GM19452 (cell line): Measurements from ENCODE around the gene RAB10.
"Not testable (repeated sequence)": the region's sequence is repeated elsewhere in the genome, so short reads cannot be mapped to it uniquely, and the experiment has no call there.

ENCODE experiments used
- ATAC-seq: cut with Tn5 transposase; IDR thresholded peaks from one replicate; pipeline ENCODE4 v1.9.1; 2021; ENCODE audit not compliant: unreplicated experiment

RAB10 gene

DNA sequence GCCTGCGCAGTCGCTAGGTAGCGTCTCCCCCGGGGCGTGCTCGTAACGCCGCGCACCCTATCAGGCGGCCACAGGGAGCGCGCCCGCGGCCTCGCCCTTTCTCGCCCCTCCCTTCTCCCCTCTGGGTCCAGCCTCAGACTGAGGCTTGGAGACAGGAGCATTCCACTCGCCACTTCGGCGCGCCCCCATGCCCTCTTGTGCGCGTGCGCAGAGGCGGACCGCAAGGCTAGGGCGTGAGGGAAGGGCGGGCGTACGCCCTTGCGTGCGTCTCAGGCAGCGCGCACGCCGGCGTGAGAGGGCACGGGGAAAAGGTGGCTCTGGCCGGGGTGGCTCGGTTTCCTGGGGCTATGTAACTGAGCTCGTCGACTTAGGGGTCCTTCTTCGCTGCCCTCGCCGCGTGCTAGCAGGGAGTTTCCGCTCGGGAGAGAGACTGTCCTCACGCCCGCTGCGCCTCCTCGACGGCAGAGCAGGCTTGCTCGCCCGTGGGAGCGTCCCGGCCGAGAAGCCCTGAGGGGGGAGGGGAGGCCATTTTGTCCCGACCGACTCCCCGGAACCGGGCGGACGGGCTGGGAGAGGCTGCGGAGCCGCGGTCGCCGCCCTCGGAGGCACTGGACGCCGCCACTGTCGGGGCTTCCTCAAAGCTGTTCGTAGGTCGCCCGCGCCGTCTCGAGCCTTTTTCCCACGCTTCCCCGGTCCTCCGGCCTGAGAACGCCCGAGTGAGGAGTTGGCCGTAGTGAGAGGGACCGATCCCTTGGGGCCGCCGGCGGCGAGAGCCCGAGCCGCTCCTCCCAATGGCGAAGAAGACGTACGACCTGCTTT is at the start of gene RAB10:
TSS of gene RAB10 (plus strand) at position 267 of the 819 bp plus-strand sequence. CDS start at position 792, 525 bp downstream.
- ATAC-seq: peak; percentile 83

DNA sequence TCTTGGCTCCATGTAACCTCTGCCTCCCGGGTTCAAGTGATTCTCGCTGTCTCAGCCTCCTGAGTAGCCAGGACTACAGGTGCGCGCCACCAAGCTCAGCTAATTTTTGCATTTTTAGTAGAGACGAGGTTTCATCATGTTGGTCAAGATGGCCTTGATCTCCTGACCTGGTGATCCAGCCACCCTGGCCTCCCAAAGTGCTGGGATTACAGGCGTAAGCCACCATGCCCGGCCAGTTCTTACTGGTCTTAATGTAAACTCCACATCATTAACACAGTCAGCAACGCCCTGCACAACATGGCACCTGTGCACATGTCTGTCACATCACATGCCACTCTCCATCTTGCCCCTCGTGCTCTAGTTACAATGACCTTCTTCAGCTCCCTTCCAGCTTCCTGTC is 45.8 kb upstream of the RAB10 start:
- no peak for ATAC-seq

DNA sequence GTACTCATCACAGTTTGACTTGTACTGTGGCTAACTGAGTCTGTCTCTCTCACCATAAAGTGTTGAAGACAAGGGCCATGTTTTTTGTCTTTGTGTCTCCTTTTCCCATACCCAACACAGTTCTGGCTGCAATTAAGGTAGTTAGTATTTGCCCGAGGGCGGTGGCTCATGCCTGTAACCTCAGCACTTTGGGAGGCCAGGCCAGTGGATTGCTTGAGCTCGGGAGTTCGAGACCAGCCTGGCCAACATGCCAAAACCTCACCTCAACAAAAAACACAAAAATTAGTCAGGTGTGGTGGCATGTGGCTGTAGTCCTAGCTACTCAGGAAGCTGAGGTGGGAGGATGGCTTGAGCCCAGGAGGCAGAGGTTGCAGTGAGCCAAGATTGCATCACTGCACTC is 44.7 kb upstream of the RAB10 start:
- no peak for ATAC-seq

DNA sequence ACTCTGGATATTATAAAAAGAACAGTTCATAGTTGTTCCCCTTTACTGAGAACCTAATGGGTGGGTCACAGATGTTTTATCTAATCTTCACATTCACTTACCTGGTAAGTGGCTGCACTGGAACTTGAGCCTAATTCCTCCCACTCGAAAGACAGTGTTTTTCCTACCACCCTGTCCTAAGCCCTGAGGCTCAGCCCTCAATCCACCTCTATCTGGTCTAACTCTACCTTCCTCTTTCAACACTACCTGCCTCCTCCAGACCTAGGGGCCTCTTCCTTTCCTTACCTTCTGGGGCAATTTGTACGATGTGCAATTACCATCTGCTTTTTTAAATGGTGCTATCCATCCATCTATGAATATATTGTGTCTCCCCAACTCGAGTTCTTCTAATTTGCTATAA is 41.9 kb upstream of the RAB10 start:
- ATAC-seq: no peak

DNA sequence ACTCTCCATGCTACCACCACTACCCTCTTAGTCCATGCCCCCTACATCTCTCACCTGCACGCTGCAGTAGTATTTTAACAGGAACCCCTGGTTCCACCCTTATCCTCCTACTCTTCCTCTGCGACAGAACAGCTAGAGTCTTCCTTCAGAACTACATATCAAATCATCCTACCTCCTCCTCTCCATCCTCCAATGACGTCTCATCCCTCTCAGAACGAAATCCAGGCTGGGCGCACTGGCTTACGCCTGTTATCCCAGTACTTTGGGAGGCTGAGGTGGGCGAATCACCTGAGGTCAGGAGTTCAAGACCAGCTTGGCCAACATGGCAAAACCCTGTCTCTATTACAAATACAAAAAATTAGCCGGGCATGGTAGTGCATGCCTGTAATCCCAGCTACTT is 41.3 kb upstream of the RAB10 start:
- ATAC-seq: no peak

DNA sequence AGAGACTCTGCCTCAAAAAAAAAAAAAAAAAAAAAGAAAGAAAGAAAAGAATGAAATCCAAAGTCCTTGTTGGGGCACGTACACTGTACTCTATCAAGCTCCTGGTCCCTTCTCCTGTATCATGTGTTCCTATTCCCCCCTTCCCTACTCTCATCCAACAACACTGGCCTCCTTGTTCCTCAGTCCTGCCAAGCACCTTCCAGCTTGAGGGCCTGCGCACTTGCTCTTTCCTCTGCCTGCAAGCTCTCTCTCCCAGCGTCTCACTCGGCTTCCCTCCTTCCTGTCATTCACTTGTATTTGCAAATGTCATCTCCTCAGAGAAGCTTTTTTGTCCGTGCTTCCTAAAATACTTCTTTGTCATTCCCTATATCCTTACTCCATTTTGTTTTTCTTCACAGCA is 40.8 kb upstream of the RAB10 start:
- no peak for ATAC-seq

DNA sequence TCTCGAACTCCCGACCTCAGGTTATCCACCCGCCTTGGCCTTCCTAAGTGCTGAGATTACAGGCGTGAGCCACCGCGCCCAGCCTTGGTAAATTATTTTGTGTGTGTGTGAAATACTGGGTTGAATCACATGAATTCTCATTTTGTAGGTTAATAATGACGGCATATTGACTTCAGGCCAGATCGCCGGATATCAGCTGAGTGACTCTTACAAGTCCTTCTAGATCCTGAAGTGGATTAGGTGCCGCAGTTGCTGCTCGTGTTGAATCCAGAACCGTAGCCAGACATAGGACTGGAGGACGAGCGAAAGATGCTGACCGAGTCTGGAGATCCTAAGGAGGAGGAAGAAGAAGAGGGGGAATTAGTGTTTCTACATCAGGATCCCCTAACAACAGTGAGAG is 39.4 kb upstream of the RAB10 start:
- no peak for ATAC-seq

DNA sequence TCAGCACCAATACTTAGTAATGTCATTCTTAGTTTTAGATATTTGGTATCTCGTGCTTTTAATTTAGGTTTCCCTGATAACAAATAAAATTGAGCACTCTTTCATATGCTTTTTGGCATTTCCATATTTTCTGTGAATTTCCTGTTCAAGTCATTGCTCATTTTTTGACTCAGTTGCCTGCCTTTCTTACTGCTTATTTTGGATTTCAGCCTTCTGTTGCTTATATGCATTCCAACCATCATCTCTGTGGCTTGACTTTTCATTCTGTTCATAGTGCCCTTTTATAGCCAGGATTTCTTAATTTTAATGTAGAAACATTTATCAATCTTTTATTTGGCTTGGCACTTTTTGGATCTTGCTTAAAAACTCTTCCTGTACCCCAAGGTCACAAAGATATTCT is 37.0 kb upstream of the RAB10 start:
- no peak for ATAC-seq

DNA sequence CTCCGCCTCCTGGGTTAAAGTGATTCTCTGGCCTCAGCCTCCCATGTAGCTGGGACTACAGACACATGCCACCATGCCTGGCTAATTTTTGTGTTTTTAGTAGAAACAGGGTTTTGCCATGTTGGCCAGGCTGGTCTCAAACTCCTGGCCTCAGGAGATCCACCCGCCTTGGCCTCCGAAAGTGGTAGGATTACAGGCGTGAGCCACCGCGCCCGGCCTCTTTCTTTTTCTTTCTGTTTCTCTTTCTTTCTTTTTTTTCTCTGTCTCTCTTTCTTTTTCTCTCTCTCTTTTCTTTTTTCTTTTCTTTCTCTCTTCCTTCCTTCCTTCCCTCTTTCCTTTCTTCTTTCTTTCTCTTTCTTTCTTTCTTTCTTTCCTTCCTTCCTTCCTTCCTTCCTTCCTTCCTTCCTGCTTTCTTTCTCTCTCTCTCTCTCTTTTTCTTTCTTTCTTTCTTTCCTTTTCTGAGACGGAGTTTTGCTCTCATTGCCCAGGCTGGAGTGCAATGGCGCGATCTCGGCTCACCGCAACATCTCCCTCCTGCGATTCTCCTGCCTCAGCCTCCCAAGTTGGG is 35.0 kb upstream of the RAB10 start:
- ATAC-seq: not testable (repeated sequence)

DNA sequence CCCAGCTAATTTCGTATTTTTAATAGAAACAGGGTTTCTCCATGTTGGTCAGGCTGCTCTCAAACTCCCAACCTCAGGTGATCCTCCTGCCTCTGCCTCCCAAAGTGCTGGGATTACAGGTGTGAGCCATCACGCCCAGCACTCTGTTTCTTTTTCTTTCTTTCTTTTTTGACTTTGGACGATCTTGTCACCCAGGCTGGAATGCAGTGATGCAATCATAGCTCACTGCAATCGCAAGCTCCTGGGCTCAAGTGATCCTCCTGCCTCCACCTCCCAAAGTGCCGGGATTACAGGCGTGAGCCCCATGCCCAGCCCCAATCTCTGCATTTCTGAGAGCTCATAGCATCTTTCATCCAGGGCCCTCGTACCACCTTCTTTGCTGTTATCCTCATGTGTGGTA is 34.5 kb upstream of the RAB10 start:
- not testable (repeated sequence) for ATAC-seq

DNA sequence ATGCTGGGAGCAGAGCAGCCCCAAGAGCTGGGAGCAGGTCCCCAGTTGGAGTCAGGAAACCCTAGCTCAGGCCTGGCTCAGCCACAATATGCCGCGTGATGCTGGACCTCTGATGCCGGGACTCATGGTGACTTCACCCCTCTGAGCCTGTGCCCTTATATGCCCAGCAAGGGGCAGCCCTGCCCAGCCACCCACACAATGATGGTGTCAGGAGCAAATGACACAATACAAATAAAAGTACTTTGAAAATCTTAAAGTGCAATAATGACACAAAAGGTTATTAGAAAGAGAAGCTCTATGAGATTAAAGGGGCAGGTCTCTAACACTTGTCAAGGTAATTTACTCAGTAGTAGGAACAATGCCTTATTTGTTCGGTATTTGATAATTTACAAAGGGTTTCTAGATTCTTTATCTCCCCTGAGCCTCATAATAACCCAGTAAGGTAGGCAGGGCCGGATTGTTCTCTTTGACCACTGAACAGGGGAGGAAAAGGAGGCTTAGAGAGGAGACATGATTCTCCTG is 33.3 kb upstream of the RAB10 start:
- ATAC-seq: no peak

DNA sequence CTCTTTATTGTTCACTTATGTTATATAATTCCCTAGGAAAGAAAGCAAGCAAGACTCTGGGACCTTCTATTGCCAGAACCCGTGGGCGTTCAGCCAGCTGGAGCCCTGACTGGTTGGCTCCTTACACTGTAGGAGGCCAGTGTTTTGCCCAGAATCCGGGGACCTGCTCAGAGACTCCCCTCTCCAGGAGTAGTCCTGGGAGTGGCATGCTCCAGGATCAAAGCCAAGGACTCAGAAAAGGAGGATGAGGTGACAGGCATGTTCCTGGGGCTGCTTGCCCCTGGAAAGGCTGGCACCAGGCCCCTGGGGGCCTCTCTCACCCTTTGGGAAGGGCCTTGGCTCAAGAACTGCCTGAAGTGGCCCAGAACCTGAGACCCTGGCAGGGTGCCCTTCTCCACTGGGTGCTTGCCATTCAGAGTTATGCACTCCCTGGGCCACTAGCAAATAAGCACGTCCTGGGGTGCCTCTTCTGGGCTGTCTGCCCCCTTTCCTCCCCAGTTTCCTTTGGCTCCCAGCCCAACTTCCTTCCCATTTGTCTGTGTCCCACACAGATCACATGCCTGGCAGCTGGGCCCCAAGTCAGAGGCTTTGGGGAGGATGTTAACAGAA is 32.0 kb upstream of the RAB10 start:
- no peak for ATAC-seq

DNA sequence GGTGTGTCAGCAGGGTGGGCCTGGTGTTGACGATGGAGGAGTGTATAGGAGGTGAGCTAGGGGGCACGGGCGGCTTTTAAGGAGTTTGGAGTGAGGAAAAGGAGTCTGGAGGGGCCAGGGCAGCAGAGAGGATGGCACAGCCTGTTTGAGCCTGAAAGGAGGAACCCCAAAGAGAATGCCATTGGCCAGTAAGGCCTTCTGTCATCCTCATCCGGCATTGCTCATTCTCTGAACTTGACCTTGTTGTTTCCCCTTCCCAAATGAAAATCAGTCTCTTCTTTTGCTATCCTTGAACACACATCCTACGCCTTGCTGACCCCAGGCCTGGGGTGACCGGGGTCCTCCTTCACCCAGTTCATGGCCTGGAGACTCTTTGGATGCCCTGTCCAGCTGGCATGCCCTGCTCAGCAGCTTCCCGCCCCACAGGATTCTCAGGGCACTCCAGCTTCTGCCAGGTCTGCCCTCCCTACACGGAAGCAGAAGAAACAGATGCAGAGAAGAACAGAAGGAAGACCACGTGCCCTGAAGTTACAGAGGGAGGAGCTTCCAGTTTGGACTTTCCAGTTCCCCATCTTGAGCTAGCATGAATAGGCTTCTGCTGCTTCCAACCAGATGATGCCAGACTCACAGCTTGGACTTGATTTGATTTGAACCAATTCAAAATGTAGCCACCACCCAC is 31.1 kb upstream of the RAB10 start:
- ATAC-seq: no peak

DNA sequence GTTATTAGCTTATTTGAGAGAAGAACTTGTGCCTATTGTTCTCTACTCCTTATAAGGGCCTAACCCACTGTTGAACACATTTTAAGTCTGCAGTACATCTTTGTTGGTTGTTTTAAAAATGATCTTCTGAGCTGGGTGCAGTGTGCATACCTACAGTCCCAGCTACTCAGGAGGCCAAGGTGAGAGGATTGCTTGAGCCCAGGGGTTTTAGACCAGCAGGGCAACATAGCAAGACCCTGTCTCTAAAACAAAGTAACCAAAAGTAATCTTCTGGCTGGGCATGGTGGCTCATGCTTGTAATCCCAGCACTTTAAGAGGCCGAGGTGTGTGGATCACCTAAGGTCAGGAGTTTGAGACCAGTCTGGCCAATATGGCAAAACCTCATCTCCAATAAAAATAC is 25.8 kb upstream of the RAB10 start:
- no peak for ATAC-seq

DNA sequence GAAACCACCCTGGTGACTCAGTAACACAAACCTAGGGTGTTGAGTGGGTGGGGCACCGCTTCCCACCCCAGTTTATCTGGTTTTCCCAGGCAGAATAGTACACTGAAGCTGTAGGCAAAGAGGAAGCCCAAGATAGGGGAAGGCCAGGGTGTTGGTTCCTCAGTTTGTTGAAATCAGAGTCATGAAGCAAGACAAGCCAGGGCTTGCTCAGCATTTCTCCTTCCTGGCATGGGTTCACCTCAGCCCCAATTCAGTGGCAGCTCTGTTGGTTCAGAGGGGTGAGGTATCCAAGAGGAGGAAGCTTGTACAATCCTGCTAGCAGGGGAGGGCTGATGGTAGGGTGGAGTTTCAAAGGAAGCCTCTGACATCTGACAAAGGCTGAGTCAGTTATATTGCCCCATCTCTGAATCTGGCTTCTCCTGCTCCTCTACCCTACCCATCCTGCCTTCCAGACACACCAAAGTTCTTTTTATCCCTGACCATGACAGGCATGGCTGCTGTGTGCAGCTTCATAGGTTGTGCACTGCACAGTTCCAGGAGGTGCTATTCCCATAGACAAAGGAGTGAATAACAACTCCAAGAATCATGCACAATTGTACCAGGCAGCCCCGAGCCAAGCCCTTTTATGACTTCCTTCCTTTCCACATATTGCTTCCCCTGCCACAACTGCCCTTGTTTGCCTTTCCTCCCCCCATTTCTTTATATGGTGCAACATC is 24.9 kb upstream of the RAB10 start:
- no peak for ATAC-seq

DNA sequence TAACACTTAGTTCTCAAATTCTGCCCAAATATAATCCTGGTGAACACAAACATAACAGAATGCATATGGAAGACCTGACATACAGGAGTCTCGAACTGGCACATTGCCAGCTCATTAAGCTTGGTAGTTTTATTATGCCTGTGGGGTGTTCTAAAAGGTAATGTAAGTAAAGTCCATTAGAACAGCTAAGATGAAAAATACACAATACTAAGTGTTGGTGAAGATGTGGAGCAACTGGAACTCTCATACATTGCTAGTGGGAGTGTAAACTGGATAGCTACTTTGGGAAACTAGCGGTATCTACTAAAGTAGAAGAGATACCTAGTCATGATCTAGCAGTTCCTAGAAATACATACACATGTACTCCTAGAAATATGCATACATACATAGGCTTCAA is 24.3 kb upstream of the RAB10 start:
- ATAC-seq: no peak

DNA sequence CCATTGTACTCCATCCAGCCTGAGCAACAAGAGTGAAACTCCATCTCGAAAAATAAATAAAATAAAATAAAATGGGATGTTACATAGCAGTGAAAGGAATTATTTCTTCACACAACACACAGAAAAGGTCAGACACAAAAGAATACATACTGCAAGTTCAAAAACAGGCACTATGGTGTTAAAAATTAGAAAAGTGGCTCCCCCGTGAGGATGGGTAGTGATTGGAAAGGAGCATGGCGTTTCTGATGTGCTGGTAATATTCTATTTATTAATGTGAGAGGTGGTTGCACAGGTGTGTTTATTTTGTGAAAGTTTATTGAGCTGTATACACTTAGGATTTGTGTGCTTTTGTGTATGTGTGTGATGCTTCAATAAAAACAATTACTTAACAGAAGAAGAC is 22.9 kb upstream of the RAB10 start:
- no peak for ATAC-seq

DNA sequence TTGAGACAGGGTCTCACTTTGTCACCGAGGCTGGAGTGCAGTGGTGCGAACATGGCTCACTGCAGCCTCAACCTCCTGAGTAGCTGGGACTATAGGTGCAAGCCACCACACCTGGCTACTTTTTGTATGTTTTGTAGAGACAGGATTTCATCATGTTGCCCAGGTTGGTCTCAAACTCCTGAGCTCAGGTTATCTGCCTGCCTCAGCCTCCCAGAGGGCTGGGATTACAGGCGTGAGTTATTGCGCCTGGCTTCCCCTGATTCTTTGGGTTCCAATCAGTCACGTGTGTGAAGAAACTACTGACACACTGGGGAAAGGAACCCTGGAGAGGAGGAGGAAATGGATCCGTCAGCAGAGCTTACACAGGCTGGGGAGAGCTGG is 22.3 kb upstream of the RAB10 start:
- ATAC-seq: no peak

DNA sequence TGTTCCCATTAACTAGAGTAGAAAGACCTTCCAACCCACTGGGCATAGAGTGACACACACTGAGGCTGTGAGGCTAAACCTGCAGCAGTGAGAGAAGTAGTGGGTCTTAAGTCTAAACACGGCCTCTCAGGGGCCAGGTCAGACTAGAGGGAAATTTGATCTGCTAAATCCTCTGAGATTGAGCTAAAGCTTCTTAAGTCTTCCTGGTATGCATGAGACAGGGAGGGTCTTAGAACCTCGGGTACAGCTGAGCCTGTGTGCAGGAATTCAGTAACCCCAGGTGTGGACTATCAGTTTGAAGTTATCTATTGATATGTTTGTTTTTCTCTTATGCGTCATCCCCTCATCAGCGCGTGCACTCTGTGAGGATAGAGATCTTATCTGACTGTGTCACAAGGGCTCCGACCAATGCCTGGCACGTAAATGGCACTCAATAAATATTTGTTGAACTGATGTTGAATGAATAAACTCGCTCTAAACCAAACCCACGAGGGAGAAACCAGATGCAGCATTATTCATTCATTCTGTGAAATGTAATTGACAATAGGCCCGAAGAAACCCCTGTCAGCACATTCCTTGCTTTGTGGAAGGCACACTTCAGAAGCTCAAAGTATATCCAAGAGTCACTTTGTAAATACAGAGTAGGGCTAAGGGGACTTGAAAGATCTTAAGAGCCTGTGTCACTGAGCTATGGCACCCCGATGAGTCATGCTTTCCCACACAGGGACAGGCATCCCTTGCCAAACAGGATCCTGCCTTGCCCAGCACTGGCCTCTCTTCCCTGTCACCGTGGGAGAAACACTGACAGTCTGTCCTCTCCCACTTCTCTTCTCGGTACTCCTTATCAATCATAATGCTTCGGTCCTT is 21.7 kb upstream of the RAB10 start:
- no peak for ATAC-seq

DNA sequence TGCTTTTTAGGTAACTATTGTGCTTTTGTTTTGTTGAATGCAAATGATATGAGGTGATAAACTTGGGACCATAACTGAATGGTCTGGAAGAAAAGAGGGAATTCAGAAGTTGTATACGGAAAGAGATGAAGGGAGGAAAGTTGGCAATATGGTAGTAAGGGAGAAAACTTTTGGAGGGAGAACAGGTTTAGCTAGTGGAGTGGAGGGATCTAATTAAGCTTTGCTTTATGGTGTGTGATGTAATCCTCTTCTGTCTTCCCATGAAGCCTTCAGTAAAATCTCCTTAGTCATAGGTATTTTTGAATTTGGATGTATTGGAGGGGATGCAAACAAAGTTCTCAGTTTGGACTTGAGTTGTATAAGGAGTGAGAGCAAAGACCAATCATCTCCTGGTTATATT is 20.2 kb upstream of the RAB10 start:
- ATAC-seq: no peak
